CD8-positive, alpha-beta memory T cell (primary cell): ENCODE results near the gene UEVLD. TPM values are rescaled to one million over a fixed set of nuclear protein-coding genes. Genes with fewer than 3 reads are reported as not detected.

Experiments used
- CTCF ChIA-PET: fragments of 350-600 bp; sonication (Branson Sonifier 250); formaldehyde crosslinking; loops from one replicate; lab custom pipeline; 2021; ENCODE audit warnings: antibody characterized with exemption; lab: Charles Lee
- POLR2A ChIA-PET: fragments of 350-600 bp; sonication (Branson Sonifier 250); formaldehyde crosslinking; loops from one replicate; lab custom pipeline; 2021; ENCODE audit warnings: antibody characterized with exemption; lab: Charles Lee
- DNase-seq, 5 donors: peaks; one replicate each; pipeline versions ENCODE4 v3.0.0 to v3.0.0-alpha.2; 2020 to 2022; ENCODE audit warnings: mixed read lengths in 1 of 5
- H3K27ac ChIP-seq: one replicate; pipeline ENCODE4 v1.7.0; 2013; ENCODE audit warnings: low read depth, mild to moderate bottlenecking, low read length, moderate library complexity
- H3K27me3 ChIP-seq: 2 replicates; pipeline ENCODE4 v1.7.0; 2013; ENCODE audit warnings: low read length, mild to moderate bottlenecking; ENCODE audit not compliant: insufficient read depth, poor library complexity, severe bottlenecking
- H3K36me3 ChIP-seq: 2 replicates; pipeline ENCODE4 v1.7.0; 2013; ENCODE audit warnings: mild to moderate bottlenecking, low read length, moderate library complexity; ENCODE audit not compliant: insufficient read depth
- H3K4me1 ChIP-seq: 2 replicates; pipeline ENCODE4 v1.7.0; 2013; ENCODE audit warnings: mild to moderate bottlenecking, low read length, moderate library complexity; ENCODE audit not compliant: insufficient read depth
- H3K4me3 ChIP-seq: 2 replicates; pipeline ENCODE4 v1.7.0; 2013; ENCODE audit warnings: mild to moderate bottlenecking, low read length
- H3K9me3 ChIP-seq: 2 replicates; pipeline ENCODE4 v1.7.0; 2013; ENCODE audit warnings: mild to moderate bottlenecking, low read length
- H3K27ac Mint-ChIP-seq, 8 donors: one replicate each; pipeline ENCODE4 v1.8.0; 2020 to 2021; ENCODE audit warnings: mixed read lengths in 8 of 8, mild to moderate bottlenecking in 6 of 8, inconsistent platforms in 3 of 8, moderate library complexity in 3 of 8
- H3K27me3 Mint-ChIP-seq, 2 donors: one replicate each; pipeline ENCODE4 v1.8.0; 2020 to 2021; ENCODE audit warnings: mixed read lengths in 2 of 2, mild to moderate bottlenecking in 1 of 2, moderate library complexity in 1 of 2
- H3K36me3 Mint-ChIP-seq, 3 donors: one replicate each; pipeline ENCODE4 v1.8.0; 2020 to 2021; ENCODE audit warnings: mixed read lengths in 3 of 3, inconsistent platforms in 1 of 3, mild to moderate bottlenecking in 1 of 3
- H3K4me1 Mint-ChIP-seq, 3 donors: one replicate each; pipeline ENCODE4 v1.8.0; 2020 to 2021; ENCODE audit warnings: mixed read lengths in 3 of 3, inconsistent platforms in 1 of 3, mild to moderate bottlenecking in 1 of 3
- H3K4me3 Mint-ChIP-seq, 7 donors: one replicate each; pipeline ENCODE4 v1.8.0; 2020 to 2021; ENCODE audit warnings: mixed read lengths in 7 of 7, mild to moderate bottlenecking in 6 of 7, moderate library complexity in 4 of 7, inconsistent platforms in 2 of 7
- H3K9me3 Mint-ChIP-seq, 5 donors: one replicate each; pipeline ENCODE4 v1.8.0; 2020 to 2022; ENCODE audit warnings: mixed read lengths in 5 of 5, mild to moderate bottlenecking in 3 of 5, moderate library complexity in 2 of 5, inconsistent platforms in 1 of 5
- polyA plus RNA-seq: library from polyadenylated mRNA; unstranded; fragments of 300-500 nt; fragmentation: Illumina TruSeq; gene quantifications from one replicate; pipeline ENCODE4 v1.2.3, GENCODE V29; 2021
- total RNA-seq, 2 experiments: library from RNA; stranded (reverse); gene quantifications; one replicate each; pipeline ENCODE4 v1.2.3, GENCODE V29; 2021

UEVLD gene
- total and polyA plus RNA-seq, 3 experiments from 2014 or later, result 14.2 to 16.6 (median 15.6) TPM

DNA sequence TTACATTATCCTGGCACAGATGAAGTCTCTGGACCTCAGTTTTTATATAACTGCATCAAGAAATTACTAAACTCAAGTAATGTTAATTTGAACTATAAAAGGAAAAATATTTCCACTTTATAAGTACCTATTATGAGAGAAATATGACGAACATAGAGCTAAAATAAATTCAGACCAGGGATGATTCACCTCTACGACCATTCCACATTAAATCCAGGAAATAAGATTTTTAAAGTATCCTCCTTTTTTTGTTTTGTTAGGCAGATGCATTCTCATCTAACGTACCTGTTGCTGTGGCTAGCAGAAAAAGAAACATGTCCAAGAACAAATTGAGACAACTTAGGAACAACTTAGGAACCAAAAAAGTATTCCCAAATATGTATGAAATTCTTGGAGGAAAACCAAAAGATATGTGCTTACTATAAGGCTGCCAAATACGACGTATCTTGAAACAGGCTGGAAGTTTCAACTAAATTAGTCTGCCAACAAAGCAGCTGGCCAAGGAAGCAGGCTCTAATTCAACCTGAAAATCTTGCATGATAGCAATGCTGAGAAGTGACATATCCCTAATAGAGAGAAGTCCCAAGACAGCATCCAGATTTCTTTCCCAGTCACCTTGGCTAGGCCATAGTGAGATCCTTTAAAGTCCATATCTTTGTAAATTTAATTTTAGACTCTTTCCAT lies 29.9 kb upstream of the UEVLD start:
- peak overlapping the region; percentile 66 to 85 (median 78) for H3K4me3 Mint-ChIP-seq
- Histone ChIP-seq H3K27ac (no peak overlapping the region), H3K4me1 (peaks cover 43% of the 10 kb centered on the region), H3K9me3 (no peaks in the 10 kb centered on the region), H3K4me3 (peak overlapping the region; percentile 29), H3K27me3 (no peaks in the 10 kb centered on the region), H3K36me3 (peaks cover 22% of the 10 kb centered on the region)
- DNase-seq, result no peak
- H3K36me3 Mint-ChIP-seq, result peaks cover 8 to 31% (median 19%) of the 10 kb centered on the region in 3 donors
- ChIA-PET POLR2A (interaction anchor here (0.6 to 0.9 kb wide), 2 partner anchors 91 to 453 kb away, joined by 3 read pairs; partner anchors contain the start of gene TSG101), CTCF (interaction anchor here (0.9 to 1.4 kb wide), 3 partner anchors 15 to 113 kb away, joined by 3 to 4 read pairs (median 3); no protein-coding TSS in a partner anchor)
- no peaks in the 10 kb centered on the region for H3K27me3 Mint-ChIP-seq
- H3K9me3 Mint-ChIP-seq, result no peaks in the 10 kb centered on the region
- H3K27ac Mint-ChIP-seq, result peak overlapping the region; percentile 49 to 97 (median 75)
- H3K4me1 Mint-ChIP-seq, result peaks cover 53 to 78% (median 76%) of the 10 kb centered on the region in 3 donors

- Mint-ChIP-seq H3K4me1 (peaks cover 50 to 74% (median 73%) of the 10 kb centered on the region in 3 donors), H3K27me3 (no peaks in the 10 kb centered on the region), H3K27ac (peak overlapping the region in 7 of 8 donors; percentile 66 to 97 (median 76)), H3K36me3 (peaks cover 8 to 36% (median 22%) of the 10 kb centered on the region in 3 donors), H3K9me3 (no peaks in the 10 kb centered on the region), H3K4me3 (peak overlapping the region; percentile 66 to 85 (median 78))
- ChIA-PET POLR2A (interaction anchor here (0.7 to 0.9 kb wide), 2 partner anchors 91 to 246 kb away, joined by 3 read pairs; partner anchors contain the start of gene TSG101), CTCF (interaction anchor here (0.9 to 1.4 kb wide), 3 partner anchors 16 to 114 kb away, joined by 3 to 4 read pairs (median 3); no protein-coding TSS in a partner anchor)
- H3K27ac ChIP-seq, result no peak overlapping the region
- H3K9me3 ChIP-seq, result no peaks in the 10 kb centered on the region
- H3K27me3 ChIP-seq, result no peaks in the 10 kb centered on the region
- peak overlapping the region; percentile 29 for H3K4me3 ChIP-seq
- peak in 4 of 5 donors; percentile 21 to 72 (median 58) for DNase-seq
- H3K4me1 ChIP-seq, result peaks cover 43% of the 10 kb centered on the region
- peaks cover 25% of the 10 kb centered on the region for H3K36me3 ChIP-seq
These were observed 29.3 kb upstream of the UEVLD start for GRCh38 chr11:18617688-18618341.

- peaks cover 41 to 60% (median 57%) of the 10 kb centered on the region in 3 donors for H3K4me1 Mint-ChIP-seq
- ChIA-PET POLR2A (no interaction called here), CTCF (interaction anchor here (1.2 kb wide), 1 partner anchor 106 kb away, joined by 3 read pairs; no protein-coding TSS in a partner anchor)
- H3K4me3 Mint-ChIP-seq, result peak overlapping the region in 1 of 7 donors; percentile 18
- H3K36me3 ChIP-seq, result peaks cover 32% of the 10 kb centered on the region
- no peak overlapping the region for H3K27ac ChIP-seq
- peaks cover 8 to 49% (median 22%) of the 10 kb centered on the region in 3 donors for H3K36me3 Mint-ChIP-seq
- no peak for DNase-seq
- no peaks in the 10 kb centered on the region for H3K27me3 ChIP-seq
- no peaks in the 10 kb centered on the region for H3K9me3 ChIP-seq
- peak overlapping the region in 6 of 8 donors; percentile 2 to 83 (median 22) for H3K27ac Mint-ChIP-seq
- H3K9me3 Mint-ChIP-seq, result no peaks in the 10 kb centered on the region
- H3K4me3 ChIP-seq, result no peak overlapping the region
- no peaks in the 10 kb centered on the region for H3K27me3 Mint-ChIP-seq
- peaks cover 34% of the 10 kb centered on the region for H3K4me1 ChIP-seq
These were observed 27.3 kb upstream of the UEVLD start for GRCh38 chr11:18615628-18616392.

- no peaks in the 10 kb centered on the region for H3K9me3 Mint-ChIP-seq
- no peak for DNase-seq
- POLR2A ChIA-PET, result no interaction called here
- H3K4me3 Mint-ChIP-seq, result no peak overlapping the region
- H3K36me3 Mint-ChIP-seq, result peaks cover 11 to 58% (median 26%) of the 10 kb centered on the region in 3 donors
- peak overlapping the region in 2 of 8 donors; percentile 15 to 32 for H3K27ac Mint-ChIP-seq
- H3K4me1 ChIP-seq, result peaks cover 34% of the 10 kb centered on the region
- H3K4me3 ChIP-seq, result no peak overlapping the region
- peaks cover 39 to 55% (median 53%) of the 10 kb centered on the region in 3 donors for H3K4me1 Mint-ChIP-seq
- H3K27me3 ChIP-seq, result no peaks in the 10 kb centered on the region
- H3K27me3 Mint-ChIP-seq, result no peaks in the 10 kb centered on the region
- peaks cover 37% of the 10 kb centered on the region for H3K36me3 ChIP-seq
- CTCF ChIA-PET, result interaction anchor here (1.2 kb wide), 1 partner anchor 107 kb away, joined by 3 read pairs; no protein-coding TSS in a partner anchor
- H3K9me3 ChIP-seq, result no peaks in the 10 kb centered on the region
- no peak overlapping the region for H3K27ac ChIP-seq
These were observed 26.1 kb upstream of the UEVLD start for GRCh38 chr11:18614667-18615066.

DNA sequence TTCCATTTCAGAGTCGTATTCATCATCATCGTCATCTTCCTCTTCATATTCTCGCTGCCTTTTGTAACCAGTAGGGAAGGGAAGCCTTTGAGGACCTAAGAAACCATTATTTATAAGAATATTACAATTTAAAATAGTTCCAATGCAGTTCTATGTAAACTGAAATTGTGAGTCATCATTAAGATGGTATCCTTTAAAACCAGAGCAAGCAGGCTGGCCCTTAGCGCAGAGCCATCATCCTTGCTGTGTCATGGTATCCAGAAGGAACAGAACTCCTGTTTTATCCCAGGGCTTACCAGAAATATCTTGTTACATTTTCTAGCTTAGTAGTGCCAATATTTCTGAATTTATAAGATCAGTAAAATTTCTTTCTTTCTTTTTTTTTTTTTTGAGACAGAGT lies 23.9 kb upstream of the UEVLD start:
- Mint-ChIP-seq H3K4me3 (no peak overlapping the region), H3K4me1 (peaks cover 19 to 33% (median 30%) of the 10 kb centered on the region in 3 donors), H3K9me3 (no peaks in the 10 kb centered on the region), H3K36me3 (peaks cover 12 to 76% (median 31%) of the 10 kb centered on the region in 3 donors), H3K27ac (peak overlapping the region in 2 of 8 donors; percentile 21 to 29), H3K27me3 (no peaks in the 10 kb centered on the region)
- ChIA-PET CTCF (interaction anchor here (1.6 kb wide), 1 partner anchor 9 kb away, joined by 3 read pairs; no protein-coding TSS in a partner anchor), POLR2A (no interaction called here)
- H3K4me3 ChIP-seq, result no peak overlapping the region
- H3K9me3 ChIP-seq, result no peaks in the 10 kb centered on the region
- peaks cover 12% of the 10 kb centered on the region for H3K4me1 ChIP-seq
- no peaks in the 10 kb centered on the region for H3K27me3 ChIP-seq
- peaks cover 49% of the 10 kb centered on the region for H3K36me3 ChIP-seq
- H3K27ac ChIP-seq, result no peak overlapping the region
- no peak for DNase-seq

DNA sequence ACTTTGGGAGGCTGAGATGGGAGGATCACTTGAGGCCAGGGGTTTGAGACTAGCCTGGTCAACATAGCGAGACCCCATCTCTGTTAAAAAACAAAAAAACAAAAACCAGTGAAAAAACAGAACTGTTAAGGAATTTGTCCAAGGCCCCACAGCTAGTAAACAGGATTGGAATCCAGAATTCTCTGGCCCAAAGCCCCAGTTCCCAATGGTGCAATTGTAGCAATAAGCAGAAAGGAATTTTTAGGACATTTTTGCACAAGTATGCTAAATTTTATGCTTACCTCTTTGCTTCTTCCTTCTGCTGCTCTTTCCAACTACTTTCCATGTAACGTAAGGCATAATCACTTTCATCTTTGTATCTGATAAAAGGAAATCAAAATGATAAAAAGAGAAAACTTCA lies 22.7 kb upstream of the UEVLD start:
- H3K4me3 Mint-ChIP-seq, result no peak overlapping the region
- H3K27ac Mint-ChIP-seq, result no peak overlapping the region
- ChIA-PET POLR2A (no interaction called here), CTCF (interaction anchor here (1.6 kb wide), 1 partner anchor 11 kb away, joined by 3 read pairs; no protein-coding TSS in a partner anchor)
- Histone ChIP-seq H3K9me3 (no peaks in the 10 kb centered on the region), H3K27me3 (no peaks in the 10 kb centered on the region), H3K4me1 (peaks cover under 1% of the 10 kb centered on the region), H3K4me3 (no peak overlapping the region), H3K27ac (no peak overlapping the region), H3K36me3 (peaks cover 49% of the 10 kb centered on the region)
- no peaks in the 10 kb centered on the region for H3K9me3 Mint-ChIP-seq
- no peaks in the 10 kb centered on the region for H3K27me3 Mint-ChIP-seq
- peaks cover 11 to 22% (median 19%) of the 10 kb centered on the region in 3 donors for H3K4me1 Mint-ChIP-seq
- no peak for DNase-seq
- peaks cover 12 to 78% (median 30%) of the 10 kb centered on the region in 3 donors for H3K36me3 Mint-ChIP-seq

DNA sequence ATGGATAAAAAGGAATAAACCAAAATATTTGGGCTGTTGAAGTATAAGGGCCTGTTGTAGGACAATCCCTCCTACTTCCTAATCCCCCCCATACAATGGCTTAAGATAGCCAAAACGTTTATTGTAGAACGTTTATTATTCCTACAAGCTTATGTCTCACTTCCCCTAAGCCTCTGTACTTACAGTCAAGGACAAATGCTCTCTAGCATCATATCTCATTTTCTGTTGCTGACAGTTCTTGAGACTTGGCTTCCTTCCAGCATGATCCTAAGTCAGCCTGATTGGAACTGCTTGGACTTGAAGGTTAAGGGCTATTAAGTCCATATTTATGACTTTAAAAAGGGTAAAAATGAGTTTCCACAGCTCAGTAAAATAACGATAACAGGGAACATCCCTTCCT lies 19.8 kb upstream of the UEVLD start:
- H3K4me3 ChIP-seq, result no peak overlapping the region
- H3K9me3 Mint-ChIP-seq, result no peaks in the 10 kb centered on the region
- no peak for DNase-seq
- CTCF ChIA-PET, result no interaction called here
- H3K4me1 Mint-ChIP-seq, result peaks cover 0 to 2% (median 0%) of the 10 kb centered on the region in 3 donors
- peak overlapping the region in 3 of 8 donors; percentile 15 to 42 (median 23) for H3K27ac Mint-ChIP-seq
- no peaks in the 10 kb centered on the region for H3K4me1 ChIP-seq
- no peaks in the 10 kb centered on the region for H3K9me3 ChIP-seq
- no peaks in the 10 kb centered on the region for H3K27me3 Mint-ChIP-seq
- POLR2A ChIA-PET, result no interaction called here
- H3K36me3 ChIP-seq, result peaks cover 26% of the 10 kb centered on the region
- H3K27me3 ChIP-seq, result no peaks in the 10 kb centered on the region
- H3K27ac ChIP-seq, result no peak overlapping the region
- no peak overlapping the region for H3K4me3 Mint-ChIP-seq
- H3K36me3 Mint-ChIP-seq, result peaks cover 4 to 55% (median 14%) of the 10 kb centered on the region in 3 donors
